GM12878 (cell line): ENCODE data around the gene TACC2. TPM values are rescaled to one million over a fixed set of nuclear protein-coding genes. Genes with fewer than 3 reads are reported as not detected.

Source experiments
- ATAC-seq: fragments of 200-7000 bp; cut with Tn5 transposase; 3 replicates; pipeline ENCODE4 v1.9.1; 2020; ENCODE audit warnings: mild to moderate bottlenecking, moderate library complexity
- BruUV-seq: library from RNA; stranded (reverse); fragments of 400-500 nt; replicated peaks from 2 replicates; lab custom pipeline; 2021; lab: Mats Ljungman, UMichigan
- CTCF ChIA-PET: fragments of 300-600 bp; sonication (Branson Sonifier 250); formaldehyde crosslinking; extraction: SDS; loops from one replicate; lab custom pipeline; 2021; ENCODE audit warnings: inconsistent platforms; lab: Yijun Ruan, JAX
- POLR2A ChIA-PET: fragments of 350-600 bp; formaldehyde crosslinking; extraction: SDS; loops from one replicate; lab custom pipeline; 2021; ENCODE audit warnings: inconsistent platforms; lab: Charles Lee
- RAD21 ChIA-PET: fragments of 300-600 bp; sonication (Branson Sonifier 250); formaldehyde crosslinking; loops from one replicate; lab custom pipeline; 2023; ENCODE audit warnings: antibody characterized with exemption; ENCODE audit not compliant: unreplicated experiment; lab: Charles Lee
- SMC1A ChIA-PET: fragments of 300-600 bp; sonication (Branson Sonifier 250); formaldehyde crosslinking; loops from one replicate; lab custom pipeline; 2023; ENCODE audit not compliant: unreplicated experiment, uncharacterized antibody; lab: Charles Lee
- DNase-seq: peaks from one replicate; pipeline ENCODE4 v3.0.0-alpha.2; 2011; ENCODE audit warnings: low read depth, low spot score
- FAIRE-seq: peaks from 3 replicates; lab custom pipeline; 2011; peaks lifted over from hg19 to GRCh38; lab: Jason Lieb, UNC
- H2AFZ ChIP-seq: 2 replicates; pipeline ENCODE4 v1.6.0; 2011; ENCODE audit warnings: low read depth, low read length, control low read depth; ENCODE audit not compliant: control insufficient read depth
- H3K27ac ChIP-seq: 2 replicates; pipeline ENCODE4 v1.5.1; 2011; ENCODE audit warnings: control low read depth; ENCODE audit not compliant: control insufficient read depth, insufficient read depth
- H3K27me3 ChIP-seq, 2 experiments: replicated peaks in 1 of 2; 2 replicates each; pipeline versions ENCODE4 v1.6.0 to v1.6.1; 2011; ENCODE audit warnings: low read length in 1 of 2; ENCODE audit not compliant: control insufficient read depth in 2 of 2, insufficient read depth in 2 of 2
- H3K36me3 ChIP-seq, 2 experiments: 2 replicates each; pipeline ENCODE4 v1.5.1; 2011; ENCODE audit warnings: low read length in 1 of 2; ENCODE audit not compliant: control insufficient read depth in 2 of 2, insufficient read depth in 2 of 2
- H3K4me1 ChIP-seq: 2 replicates; pipeline ENCODE4 v1.6.1; 2011; ENCODE audit warnings: mild to moderate bottlenecking, low read length, moderate library complexity, mixed read lengths; ENCODE audit not compliant: control insufficient read depth, insufficient read depth
- H3K4me2 ChIP-seq: 2 replicates; pipeline ENCODE4 v1.6.0; 2011; ENCODE audit warnings: control low read depth; ENCODE audit not compliant: control insufficient read depth, insufficient read depth
- H3K4me3 ChIP-seq: fragments of 200-600 bp; sonication (generic); 2 replicates; pipeline ENCODE4 v1.5.1; 2016
- H3K79me2 ChIP-seq: 2 replicates; pipeline ENCODE4 v1.6.0; 2011; ENCODE audit warnings: low read length; ENCODE audit not compliant: control insufficient read depth, insufficient read depth
- H3K9ac ChIP-seq: 2 replicates; pipeline ENCODE4 v1.8.0; 2011; ENCODE audit warnings: low read length, control low read depth, mixed read lengths; ENCODE audit not compliant: control insufficient read depth, insufficient read depth
- H3K9me3 ChIP-seq: replicated peaks from 3 replicates; pipeline ENCODE4 v1.5.1; 2011; ENCODE audit warnings: mild to moderate bottlenecking, low read length; ENCODE audit not compliant: control insufficient read depth, insufficient read depth
- H4K20me1 ChIP-seq: 2 replicates; pipeline ENCODE4 v1.6.0; 2011; ENCODE audit not compliant: control insufficient read depth, insufficient read depth
- ATF7 ChIP-seq: fragments of 450-650 bp; IDR thresholded peaks from 2 replicates; pipeline ENCODE4 v1.6.1; 2016; ENCODE audit warnings: low read depth, mild to moderate bottlenecking
- BHLHE40 ChIP-seq, 2 experiments: fragments of 450-650 bp in 1 of 2; IDR thresholded peaks; 2 replicates each; pipeline ENCODE4 v1.6.1; 2011 to 2017; ENCODE audit warnings: low read depth in 2 of 2, borderline replicate concordance in 1 of 2, improper control_type of control experiment in 1 of 2, low read length in 1 of 2, mild to moderate bottlenecking in 1 of 2
- BMI1 ChIP-seq: fragments of 450-650 bp; IDR thresholded peaks from 2 replicates; pipeline ENCODE4 v1.6.1; 2016; ENCODE audit warnings: mild to moderate bottlenecking, moderate library complexity, borderline replicate concordance
- CBX5 ChIP-seq: sonication (generic); IDR thresholded peaks from 2 replicates; pipeline ENCODE4 v1.6.1; 2016; ENCODE audit warnings: low read depth, moderate library complexity, mild to moderate bottlenecking, inconsistent platforms
- CREB1 ChIP-seq: IDR thresholded peaks from 2 replicates; pipeline ENCODE4 v1.6.1; 2012; ENCODE audit warnings: low read depth, mild to moderate bottlenecking, inconsistent platforms
- HDAC6 ChIP-seq: fragments of 200-600 bp; sonication (generic); IDR thresholded peaks from one replicate; pipeline ENCODE4 v1.8.0; 2017; ENCODE audit warnings: antibody characterized with exemption; ENCODE audit not compliant: unreplicated experiment
- IKZF2 ChIP-seq, 2 experiments: fragments of 450-650 bp; IDR thresholded peaks; 2 replicates each; pipeline ENCODE4 v1.6.1; 2017; ENCODE audit warnings: mild to moderate bottlenecking in 2 of 2, moderate library complexity in 2 of 2
- MYC ChIP-seq: IDR thresholded peaks from 2 replicates; pipeline ENCODE4 v1.6.1; 2011; ENCODE audit warnings: mild to moderate bottlenecking, low read length, moderate library complexity, inconsistent platforms; ENCODE audit not compliant: insufficient read depth, insufficient replicate concordance, insufficient read length, severe bottlenecking
- NBN ChIP-seq: fragments of 450-650 bp; IDR thresholded peaks from 2 replicates; pipeline ENCODE4 v1.6.1; 2016
- POLR2A ChIP-seq: IDR thresholded peaks from 2 replicates; pipeline ENCODE4 v1.6.1; 2011; ENCODE audit warnings: low read depth, mild to moderate bottlenecking, low read length
- RAD21 ChIP-seq: IDR thresholded peaks from 2 replicates; pipeline ENCODE4 v1.6.1; 2011; ENCODE audit warnings: mild to moderate bottlenecking, low read depth, low read length, moderate library complexity; ENCODE audit not compliant: insufficient read depth
- RB1 ChIP-seq: fragments of 450-650 bp; formaldehyde crosslinking; IDR thresholded peaks from 2 replicates; pipeline ENCODE4 v1.6.1; 2017; ENCODE audit warnings: mild to moderate bottlenecking, borderline replicate concordance
- SMAD5 ChIP-seq: IDR thresholded peaks from 2 replicates; pipeline ENCODE4 v1.6.1; 2016; ENCODE audit warnings: antibody characterized with exemption, low read depth
- SUPT20H ChIP-seq: IDR thresholded peaks from 2 replicates; pipeline ENCODE4 v1.6.1; 2011; ENCODE audit warnings: low read depth, mild to moderate bottlenecking, low read length, moderate library complexity, borderline replicate concordance; ENCODE audit not compliant: control insufficient read depth
- WGBS: methylation state at CpG from one replicate; pipeline ENCODE4 v1.1.6; 2016; ENCODE audit warnings: low lambda C conversion rate; ENCODE audit not compliant: insufficient replicate concordance, insufficient coverage; ENCODE audit errors: missing lambda C conversion rate; 5-methylcytosine and 5-hydroxymethylcytosine counted together
- in situ Hi-C: fragments of 300-500 bp; cut with MboI; formaldehyde crosslinking; loops from 9 replicates; pipeline ENCODE4 v1.14.3; 2018; ENCODE audit warnings: mixed read lengths
- intact Hi-C: fragments of 100-400 bp; cut with micrococcal nuclease; formaldehyde crosslinking; loops from one replicate; pipeline ENCODE4 v1.14.2; 2022; ENCODE audit not compliant: unreplicated experiment
- polyA plus RNA-seq, 11 experiments: library from polyadenylated mRNA; depleted of rRNA in 4 of 11; unstranded in 6 of 11; stranded (reverse) in 5 of 11; fragments of >200 nt; fragmentation: Nextera tagmentation in 4 of 11; fragmentation: Illumina TruSeq in 1 of 11; extraction: Ambion mirVana in 4 of 11; extraction: Trizol in 1 of 11; gene quantifications; 1 replicate in 1 of 11; 2 replicates in 10 of 11; pipeline versions ENCODE4 v1.2.1 to v1.2.3, GENCODE V29; 2011 to 2016; ENCODE audit warnings: inconsistent platforms in 2 of 11, missing spikeins in 2 of 11, low read depth in 1 of 11
- total RNA-seq, 4 experiments: library from RNA; depleted of rRNA in 3 of 4; stranded (reverse); fragments of >200 nt in 3 of 4; fragmentation: Illumina TruSeq in 1 of 4; extraction: Trizol in 1 of 4; gene quantifications; 2 replicates each; pipeline versions ENCODE4 v1.2.1 to v1.2.3, GENCODE V29; 2013 to 2021
- TF ChIP-seq, protein P1 (sequence below): IDR thresholded peaks from 2 replicates; pipeline ENCODE4 v1.6.1; 2011; ENCODE audit warnings: borderline replicate concordance, low read depth, mild to moderate bottlenecking, moderate library complexity, mixed read lengths, low read length; ENCODE audit not compliant: insufficient read depth; ENCODE audit errors: extremely low read length
- TF ChIP-seq, protein P2 (sequence below): fragments of 450-650 bp; IDR thresholded peaks from 2 replicates; pipeline ENCODE4 v1.6.1; 2018; ENCODE audit warnings: mild to moderate bottlenecking, low read depth, moderate library complexity; ENCODE audit not compliant: partially characterized antibody

The TACC2 gene
- total and polyA plus RNA-seq, 10 of the 15 experiments (the other 5 are each of a cell fraction or from before 2014, with no cell fraction given): 0.07 to 0.64 (median 0.13) TPM; not detected in 5

DNA sequence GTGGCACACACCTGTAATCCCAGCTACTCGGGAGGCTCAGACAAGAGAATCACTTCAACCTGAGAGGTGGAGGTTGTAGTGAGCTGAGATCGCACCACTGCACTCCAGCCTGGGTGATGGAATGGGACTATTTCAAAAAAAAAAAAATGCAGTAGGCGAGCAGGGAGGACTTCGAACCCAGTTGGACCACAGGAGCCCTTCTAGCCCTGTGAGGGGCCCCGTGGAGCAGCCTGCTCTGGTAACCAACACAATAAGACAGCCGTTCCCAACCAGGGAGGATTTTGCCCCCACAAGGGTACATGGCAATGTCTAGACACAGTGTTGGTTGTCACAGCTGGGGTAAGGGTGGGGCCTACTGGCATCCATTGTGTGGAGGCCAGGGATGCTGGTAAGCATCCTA is 218.2 kb downstream of the TACC2 start:
- CTCF ChIA-PET: no interaction called here
- in situ Hi-C loops: no loop called here
- Histone ChIP-seq H3K4me3 (no peak overlapping the region), H3K4me1 (no peaks in the 10 kb centered on the region), H3K27me3 (peaks cover 0 to 6% of the 10 kb centered on the region in 2 experiments; a peak in 3 of 4 replicates), H4K20me1 (no peaks in the 10 kb centered on the region), H3K36me3 (no peaks in the 10 kb centered on the region), H2AFZ (no peak overlapping the region), H3K4me2 (no peak overlapping the region), H3K79me2 (no peaks in the 10 kb centered on the region), H3K9me3 (no peaks in the 10 kb centered on the region), H3K9ac (no peak overlapping the region), H3K27ac (no peak overlapping the region)
- 19% methylated on average over 6 of the region's 6 CpGs for WGBS
- FAIRE-seq: no peak
- TF ChIP-seq SMAD5: no peak
- TF ChIP-seq HDAC6: no peak
- TF ChIP-seq, protein P1, sequence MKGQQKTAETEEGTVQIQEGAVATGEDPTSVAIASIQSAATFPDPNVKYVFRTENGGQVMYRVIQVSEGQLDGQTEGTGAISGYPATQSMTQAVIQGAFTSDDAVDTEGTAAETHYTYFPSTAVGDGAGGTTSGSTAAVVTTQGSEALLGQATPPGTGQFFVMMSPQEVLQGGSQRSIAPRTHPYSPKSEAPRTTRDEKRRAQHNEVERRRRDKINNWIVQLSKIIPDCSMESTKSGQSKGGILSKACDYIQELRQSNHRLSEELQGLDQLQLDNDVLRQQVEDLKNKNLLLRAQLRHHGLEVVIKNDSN: no peak
- no peak for TF ChIP-seq BHLHE40 (IDR thresholded peaks at IDR 0.05; ENCODE audit: borderline replicate concordance in 1 of 2, low read depth in 2 of 2, low read length in 1 of 2)
- TF ChIP-seq SUPT20H: no peak
- no peak for TF ChIP-seq ATF7
- no peak for TF ChIP-seq RAD21
- no peak for TF ChIP-seq NBN
- TF ChIP-seq CREB1: no peak
- TF ChIP-seq, protein P2, sequence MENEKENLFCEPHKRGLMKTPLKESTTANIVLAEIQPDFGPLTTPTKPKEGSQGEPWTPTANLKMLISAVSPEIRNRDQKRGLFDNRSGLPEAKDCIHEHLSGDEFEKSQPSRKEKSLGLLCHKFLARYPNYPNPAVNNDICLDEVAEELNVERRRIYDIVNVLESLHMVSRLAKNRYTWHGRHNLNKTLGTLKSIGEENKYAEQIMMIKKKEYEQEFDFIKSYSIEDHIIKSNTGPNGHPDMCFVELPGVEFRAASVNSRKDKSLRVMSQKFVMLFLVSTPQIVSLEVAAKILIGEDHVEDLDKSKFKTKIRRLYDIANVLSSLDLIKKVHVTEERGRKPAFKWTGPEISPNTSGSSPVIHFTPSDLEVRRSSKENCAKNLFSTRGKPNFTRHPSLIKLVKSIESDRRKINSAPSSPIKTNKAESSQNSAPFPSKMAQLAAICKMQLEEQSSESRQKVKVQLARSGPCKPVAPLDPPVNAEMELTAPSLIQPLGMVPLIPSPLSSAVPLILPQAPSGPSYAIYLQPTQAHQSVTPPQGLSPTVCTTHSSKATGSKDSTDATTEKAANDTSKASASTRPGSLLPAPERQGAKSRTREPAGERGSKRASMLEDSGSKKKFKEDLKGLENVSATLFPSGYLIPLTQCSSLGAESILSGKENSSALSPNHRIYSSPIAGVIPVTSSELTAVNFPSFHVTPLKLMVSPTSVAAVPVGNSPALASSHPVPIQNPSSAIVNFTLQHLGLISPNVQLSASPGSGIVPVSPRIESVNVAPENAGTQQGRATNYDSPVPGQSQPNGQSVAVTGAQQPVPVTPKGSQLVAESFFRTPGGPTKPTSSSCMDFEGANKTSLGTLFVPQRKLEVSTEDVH: no peak
- no peak for TF ChIP-seq BMI1
- no peak for TF ChIP-seq IKZF2 (IDR thresholded peaks at IDR 0.05)
- no peak for TF ChIP-seq RB1
- TF ChIP-seq CBX5: no peak
- TF ChIP-seq POLR2A: no peak
- no peak for TF ChIP-seq MYC
- ATAC-seq: no peak
- no TSS peak for BruUV-seq
- no peak for DNase-seq
- SMC1A ChIA-PET: no interaction called here
- RAD21 ChIA-PET: no interaction called here
- intact Hi-C loops: no loop called here
- POLR2A ChIA-PET: no interaction called here
